HG03139 (cell line): Measurements from ENCODE around the gene RUNDC3A.
A peak's percentile ranks its signal among the peaks of the same experiment; 100 is the strongest.
"Not testable (repeated sequence)": the region's sequence is repeated elsewhere in the genome, so short reads cannot be mapped to it uniquely, and the experiment has no call there.

Source experiments
- ATAC-seq: cut with Tn5 transposase; IDR thresholded peaks from one replicate; pipeline ENCODE4 v1.9.1; 2021; ENCODE audit not compliant: unreplicated experiment

RUNDC3A gene

DNA sequence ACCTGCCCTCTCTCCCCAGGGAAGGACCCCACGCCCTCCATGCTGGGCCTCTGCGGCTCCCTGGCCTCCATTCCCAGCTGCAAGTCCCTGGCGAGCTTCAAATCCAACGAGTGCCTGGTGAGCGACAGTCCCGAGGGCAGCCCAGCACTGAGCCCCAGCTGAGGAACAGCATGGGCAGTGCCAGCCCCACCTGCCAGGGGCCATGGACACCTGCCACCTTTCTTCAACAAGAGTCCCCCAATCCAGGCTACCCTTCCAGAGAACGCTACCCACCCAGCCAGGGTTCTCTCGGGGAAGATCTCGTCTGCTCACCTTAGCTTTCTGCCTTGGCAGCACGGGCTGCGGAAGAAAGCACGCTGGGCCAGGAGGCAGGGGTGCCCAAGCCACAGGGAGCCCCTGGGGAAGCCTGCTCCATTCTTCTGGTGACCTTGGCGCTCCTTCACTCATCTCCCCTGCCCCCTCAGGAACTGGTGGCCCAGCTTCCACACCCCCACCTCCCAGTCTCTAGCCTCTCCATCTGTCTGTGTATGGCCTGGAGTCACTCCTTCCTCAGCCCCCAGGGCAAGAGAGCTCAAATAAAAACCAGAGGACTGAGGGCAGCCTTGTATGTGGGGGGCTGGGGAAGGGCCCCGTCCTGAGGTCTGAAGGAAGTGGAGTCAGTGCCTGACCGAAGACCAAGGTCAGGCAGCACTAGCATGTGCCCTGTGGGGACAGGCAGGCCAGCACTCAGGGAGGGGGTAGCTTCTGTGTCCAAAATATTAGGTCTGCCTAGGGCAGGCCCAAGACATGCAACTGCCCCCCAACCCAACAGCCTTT lies 9.9 kb downstream of the RUNDC3A start:
- no peak for ATAC-seq

DNA sequence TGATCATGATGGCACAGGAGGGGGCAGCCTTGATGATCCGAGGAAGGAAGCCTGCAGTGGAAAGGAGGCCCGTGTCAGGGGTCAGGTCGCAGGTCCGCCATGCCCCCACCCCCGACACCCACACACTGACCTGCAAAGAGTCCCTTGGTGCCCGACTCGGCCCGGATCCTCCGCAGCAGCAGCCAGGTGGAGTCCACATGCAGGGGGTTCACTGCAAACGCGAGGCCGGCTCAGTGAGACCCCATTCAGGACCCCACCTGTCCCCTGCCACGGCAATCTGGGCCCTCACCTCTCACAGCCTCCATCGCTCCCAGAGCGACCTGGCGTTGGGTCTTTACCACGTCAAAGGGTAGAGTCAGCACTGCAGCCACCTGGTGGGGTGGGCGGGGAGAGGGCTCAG lies 11.7 kb downstream of the RUNDC3A start:
- ATAC-seq: no peak

DNA sequence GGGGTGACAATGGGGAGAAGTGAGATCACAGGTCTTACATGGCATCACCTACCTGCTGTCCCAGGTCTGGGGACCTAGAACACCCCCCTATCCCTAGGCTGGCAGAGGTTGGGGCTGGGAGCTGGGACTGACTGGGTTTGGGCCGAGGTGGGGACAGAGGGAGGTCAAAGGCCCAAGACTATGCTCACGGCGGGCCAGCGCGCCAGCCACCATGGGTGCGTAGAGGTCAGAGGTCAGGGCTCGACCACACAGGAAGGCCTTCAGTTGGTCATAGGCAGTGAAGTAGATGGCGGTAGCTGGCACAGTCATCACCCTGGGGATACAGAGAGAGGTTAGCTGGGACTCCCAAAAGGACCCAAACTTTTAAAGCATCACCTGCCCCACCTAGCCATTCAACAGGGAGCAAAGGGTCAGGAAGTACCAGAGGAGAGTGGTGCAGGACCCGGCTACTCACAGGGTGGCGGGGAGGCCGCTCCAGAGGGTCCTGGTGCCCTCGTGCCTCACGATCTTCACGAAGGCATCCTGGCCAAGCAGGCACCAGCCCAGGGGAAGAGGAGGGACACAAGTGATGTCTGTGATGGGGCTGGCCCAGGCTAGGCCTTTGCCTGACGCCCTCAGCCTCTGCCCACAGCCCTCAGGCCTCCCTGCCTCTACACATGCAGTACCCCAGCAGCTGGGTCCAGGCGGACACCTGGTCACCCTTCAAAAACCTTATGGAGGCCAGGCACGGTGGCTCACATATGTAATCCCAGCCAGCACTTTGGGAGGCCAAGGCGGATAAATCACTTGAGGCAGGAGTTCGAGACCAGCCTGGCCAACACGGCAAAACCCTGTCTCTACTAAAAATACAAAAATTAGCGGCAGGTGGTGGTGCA lies 13.1 kb downstream of the RUNDC3A start:
- ATAC-seq: no peak

DNA sequence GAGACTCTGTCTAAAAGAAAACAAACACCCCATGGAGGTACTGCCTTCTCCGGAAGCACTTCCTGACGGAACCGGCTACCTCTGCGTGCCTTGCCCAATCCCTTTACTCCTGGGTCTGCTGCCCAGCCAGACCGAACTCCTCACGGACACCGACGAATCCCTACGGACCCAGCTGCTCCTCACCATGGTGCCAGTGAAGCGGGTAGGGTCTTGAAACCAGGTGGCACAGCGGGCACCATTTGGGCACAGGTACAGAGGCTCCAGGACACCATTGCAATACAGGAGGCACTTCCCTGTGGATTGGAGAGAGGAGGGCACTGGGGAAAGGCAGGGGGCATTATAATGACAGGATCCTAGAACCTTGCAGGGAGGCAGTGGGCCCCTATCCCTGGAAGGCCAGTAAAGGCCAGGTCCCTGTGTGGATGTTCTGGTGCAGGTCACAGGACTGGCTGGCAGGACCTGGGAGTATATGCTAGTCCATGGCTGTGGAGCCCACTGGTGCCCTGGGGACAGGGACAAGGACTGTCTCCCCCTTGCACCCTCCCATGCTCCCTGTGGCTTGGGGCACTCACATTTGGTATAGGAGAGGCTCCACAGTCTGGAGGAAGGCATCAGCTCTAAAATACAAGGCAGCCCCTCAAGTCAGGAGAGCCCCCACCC lies 14.0 kb downstream of the RUNDC3A start:
- ATAC-seq: no peak

DNA sequence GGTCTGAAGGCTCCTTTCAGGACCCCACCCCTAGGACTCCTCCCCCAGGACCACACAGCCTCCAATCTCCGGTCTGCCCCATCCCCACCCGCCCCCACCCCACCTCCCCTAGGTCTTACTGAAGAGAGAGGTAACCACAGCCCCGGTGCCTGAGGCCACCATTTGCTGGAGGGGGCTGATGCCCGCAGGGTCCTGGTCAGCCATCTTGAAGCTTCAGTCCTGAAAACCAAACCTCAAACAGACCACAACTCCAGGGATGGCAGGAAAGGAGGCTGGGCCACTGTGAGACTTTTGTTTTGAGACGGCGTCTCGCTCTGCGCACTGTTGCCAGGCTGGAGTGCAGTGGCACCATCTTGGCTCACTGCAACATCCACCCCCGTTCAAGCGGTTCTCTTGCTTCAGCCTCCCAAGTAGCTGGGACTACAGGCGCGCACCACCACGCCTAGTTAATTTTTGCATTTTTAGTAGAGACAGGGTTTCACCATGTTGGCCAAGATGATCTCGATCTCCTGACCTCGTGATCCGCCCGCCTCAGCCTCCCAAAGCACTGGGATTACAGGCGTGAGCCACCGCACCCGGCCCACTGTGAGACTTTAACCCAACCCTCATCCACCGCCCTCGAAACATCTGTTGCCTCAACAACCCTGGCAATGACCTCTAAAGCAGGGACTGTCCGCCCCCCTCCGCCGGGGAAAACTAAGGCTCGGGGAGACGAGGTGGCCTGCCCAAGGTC lies 15.1 kb downstream of the RUNDC3A start:
- no peak for ATAC-seq

DNA sequence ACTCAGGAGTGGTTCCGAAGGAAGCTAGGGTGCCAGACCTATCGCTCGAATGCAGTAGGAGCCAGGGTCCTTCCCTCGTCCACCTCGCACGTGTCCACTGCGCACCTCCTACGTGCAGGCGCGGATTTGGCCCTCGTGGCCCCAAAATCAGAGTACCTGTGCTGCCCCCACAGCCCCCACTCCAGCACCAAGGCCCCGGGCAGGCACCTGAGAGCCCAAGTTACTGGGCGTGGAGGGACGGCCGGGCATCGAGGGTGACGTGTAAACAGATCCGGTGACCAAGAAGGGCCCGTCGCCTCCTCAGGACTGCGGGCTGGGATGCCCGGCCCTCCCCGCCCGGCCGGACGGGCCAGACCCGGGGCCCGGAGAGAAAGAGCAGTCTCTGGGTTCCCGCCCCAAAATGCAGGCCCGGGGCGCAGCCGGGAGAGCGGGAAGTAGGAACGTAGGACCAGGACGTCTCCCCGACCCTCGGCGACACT lies 15.7 kb downstream of the RUNDC3A start:
- ATAC-seq: no peak

DNA sequence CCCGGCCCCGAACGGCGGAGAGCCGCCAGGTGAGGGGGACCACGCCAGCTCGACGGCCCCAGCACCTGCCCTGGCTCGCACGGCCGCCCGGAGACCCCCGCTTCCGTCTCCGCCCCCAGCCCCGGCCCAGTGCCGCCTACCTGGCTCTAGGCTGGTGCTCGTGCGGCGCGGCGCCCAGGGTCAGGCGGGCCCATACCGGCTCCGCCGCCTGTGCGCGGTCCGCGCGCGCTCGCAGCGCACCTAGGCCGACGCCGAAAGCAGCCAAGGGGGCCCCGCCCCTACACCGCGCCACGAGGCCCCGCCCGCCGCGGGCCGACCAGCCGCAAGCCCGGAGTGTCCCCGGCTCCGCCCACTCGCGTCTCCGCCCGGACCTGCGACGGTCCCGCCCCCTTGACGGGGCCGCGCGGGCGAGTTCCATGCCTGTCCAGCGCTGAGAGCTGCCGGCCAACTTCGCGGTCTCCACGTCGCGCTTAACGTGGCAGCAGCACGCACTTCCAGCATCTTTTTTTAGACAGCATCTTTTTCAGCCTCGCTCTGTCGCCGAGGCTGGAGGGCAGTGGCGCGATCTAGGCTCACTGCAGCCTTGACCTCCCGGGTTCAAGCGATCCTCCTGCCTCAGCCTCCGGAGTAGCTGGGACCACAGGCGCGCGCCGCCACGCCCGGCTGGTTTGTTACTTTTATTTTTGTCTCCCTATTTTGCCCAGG lies 16.3 kb downstream of the RUNDC3A start, which contains the start of gene SLC25A39:
TSS of gene SLC25A39 (minus strand) at position 253 of the 705 bp plus-strand sequence. CDS start 1,261 bp downstream, outside the sequence.
- peak; percentile 56 for ATAC-seq

DNA sequence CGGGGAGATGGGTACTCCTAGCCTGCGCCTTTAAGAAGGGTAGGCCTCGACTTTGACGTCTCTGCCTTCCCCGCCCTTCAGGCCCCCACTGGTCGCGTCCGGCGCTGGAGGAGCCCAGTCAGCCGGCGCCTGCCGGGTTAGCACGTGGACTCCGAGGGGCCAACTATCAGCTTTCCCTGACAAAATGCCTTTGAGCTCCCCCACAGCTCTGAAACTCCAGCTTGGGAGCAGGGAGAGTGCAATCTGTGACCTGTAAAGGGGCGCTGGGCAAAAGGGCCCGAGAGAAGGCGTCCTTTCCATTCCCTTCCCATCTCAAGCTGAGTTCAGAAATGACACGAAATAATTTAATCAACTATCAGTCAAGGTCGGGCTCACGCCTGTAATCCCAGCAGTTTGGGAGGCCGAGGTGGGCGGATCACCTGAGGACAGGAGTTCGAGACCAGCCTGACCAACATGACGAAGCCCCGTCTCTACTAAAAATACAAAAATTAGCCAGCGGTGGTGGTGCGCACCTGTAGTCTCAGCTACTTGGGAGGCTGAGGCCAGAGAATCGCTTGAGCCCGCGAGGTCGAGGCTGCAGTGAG lies 18.6 kb downstream of the RUNDC3A start:
- peak; percentile 37 for ATAC-seq

DNA sequence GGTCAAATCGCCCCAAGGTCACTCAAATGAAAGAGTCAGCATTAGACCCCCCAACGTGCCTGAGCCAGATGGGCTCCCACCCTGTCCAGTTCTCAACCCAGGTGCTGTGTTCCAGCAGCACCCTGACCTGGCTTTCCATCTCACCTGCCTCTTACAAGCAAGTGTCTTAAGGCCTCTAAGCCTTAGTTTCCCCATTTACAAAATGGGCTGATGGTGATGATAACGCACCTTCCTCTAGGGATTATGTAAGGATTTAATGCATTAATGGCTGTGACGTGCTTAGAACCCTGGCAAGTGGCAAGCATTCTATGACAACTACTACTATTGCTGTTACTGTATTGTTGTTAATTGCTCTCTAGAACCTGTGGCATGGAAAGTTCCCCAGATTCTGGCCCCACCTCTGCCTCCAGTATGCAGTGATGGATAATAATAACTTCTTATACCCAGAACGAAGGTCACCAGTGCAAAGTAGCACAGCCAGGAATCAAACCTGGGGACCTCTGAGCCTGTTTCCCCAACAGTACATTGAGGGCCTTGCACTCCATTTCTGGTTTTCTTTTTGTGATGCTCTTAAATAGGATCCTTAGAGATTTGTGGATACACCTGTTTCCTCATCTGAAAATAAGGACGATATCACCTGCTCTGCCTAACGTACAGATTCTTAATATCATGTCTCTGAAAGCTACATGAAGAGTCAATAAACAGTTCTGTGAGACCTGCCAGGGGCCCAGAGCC lies 19.5 kb downstream of the RUNDC3A start:
- no peak for ATAC-seq

DNA sequence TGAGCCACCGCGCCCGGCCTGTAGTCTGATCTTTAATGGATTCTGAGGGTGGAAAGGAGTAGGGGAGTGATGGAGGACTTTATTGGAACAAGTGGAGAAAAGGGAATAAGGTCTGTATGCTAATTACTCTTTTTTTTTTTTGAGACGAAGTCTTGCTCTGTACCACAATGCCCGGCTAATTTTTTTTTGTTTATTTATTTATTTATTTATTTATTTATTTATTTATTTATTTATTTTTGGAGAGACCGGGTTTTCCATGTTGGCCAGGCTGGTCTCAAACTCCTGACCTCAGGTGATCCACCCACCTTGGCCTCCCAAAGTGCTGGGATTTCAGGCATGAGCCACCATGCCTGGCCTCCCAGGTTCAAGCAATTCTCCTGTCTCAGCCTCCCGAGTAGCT lies 21.1 kb downstream of the RUNDC3A start:
- ATAC-seq: not testable (repeated sequence)

DNA sequence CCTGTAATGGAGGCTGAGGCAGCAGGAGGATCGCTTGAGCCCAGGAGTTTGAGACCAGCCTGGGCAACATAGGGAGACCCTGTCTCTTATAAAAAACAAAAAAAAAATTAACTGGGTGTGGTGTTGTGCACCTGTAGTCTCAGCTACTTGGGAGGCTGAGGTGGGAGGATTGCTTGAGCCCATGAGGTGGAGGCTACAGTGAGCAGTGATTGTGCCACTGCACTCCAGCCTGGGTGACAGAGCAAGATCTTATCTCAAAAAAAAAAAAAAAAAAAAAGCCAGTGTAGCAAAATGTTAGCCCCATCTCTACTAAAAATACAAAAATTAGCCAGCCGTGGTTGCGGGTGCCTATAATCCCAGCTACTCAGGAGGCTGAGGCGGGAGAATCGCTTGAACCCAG lies 21.9 kb downstream of the RUNDC3A start:
- not testable (repeated sequence) for ATAC-seq

DNA sequence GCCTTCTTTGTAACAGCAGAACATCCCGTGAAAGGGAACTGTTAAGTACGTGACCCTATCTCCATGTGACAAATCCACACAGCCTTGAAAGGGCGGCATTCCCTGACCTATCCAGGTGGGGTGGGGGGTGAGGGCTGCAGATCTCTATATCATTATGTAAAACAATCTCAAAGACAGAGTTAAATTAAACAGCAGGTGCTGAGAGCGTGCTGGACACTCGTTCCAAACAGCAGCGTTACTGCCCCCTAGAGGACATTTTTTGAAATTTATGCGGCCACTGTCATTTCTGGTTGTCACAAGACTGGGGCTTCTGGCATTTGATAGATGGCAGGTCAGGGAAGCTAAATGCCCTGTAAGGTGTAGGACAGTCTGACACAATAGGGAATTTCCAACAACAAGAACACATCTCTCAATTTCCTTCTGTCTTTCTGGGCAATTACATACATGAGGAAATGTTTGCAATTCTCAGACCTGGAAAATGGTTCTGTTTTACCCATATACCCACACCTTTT lies 22.9 kb downstream of the RUNDC3A start:
- ATAC-seq: no peak

DNA sequence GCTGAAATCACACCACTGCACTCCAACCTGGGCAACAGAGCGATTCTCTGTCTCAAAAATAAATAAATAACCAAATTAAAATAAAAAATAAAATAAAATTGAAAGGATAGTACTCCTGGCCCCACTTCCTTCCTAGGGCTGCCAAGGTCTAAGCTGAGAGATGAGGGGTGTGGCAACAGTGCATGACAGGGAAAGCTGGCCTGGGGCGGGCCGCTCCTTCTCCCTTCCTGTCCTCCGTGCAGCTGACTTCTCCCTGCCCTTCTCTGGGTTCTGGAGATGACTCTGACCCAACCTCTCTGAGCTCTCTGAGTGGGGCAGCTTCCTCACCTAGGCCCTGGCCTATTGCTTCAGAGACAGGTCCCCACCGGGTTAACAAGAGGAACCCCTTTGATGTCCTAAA lies 25.0 kb downstream of the RUNDC3A start:
- no peak for ATAC-seq

DNA sequence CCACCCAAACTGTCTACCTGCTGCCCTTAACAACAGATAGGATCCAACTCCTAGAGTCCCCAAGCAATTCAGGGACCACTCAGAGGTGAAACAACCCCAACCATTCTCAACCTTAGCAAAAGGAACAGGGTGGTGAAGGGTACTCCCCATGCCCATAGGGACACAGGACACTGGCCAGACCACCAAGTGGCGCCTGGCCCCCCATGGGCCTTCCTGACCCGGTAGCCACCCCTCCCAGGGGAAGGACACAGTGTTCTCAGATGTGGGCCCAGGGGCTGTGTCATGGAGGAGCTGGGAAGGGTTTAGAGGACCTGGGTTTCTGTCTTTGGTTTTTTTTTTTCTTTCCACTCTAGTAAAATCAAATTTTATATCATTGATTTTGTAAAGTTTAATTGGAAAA lies 25.9 kb downstream of the RUNDC3A start:
- ATAC-seq: no peak

DNA sequence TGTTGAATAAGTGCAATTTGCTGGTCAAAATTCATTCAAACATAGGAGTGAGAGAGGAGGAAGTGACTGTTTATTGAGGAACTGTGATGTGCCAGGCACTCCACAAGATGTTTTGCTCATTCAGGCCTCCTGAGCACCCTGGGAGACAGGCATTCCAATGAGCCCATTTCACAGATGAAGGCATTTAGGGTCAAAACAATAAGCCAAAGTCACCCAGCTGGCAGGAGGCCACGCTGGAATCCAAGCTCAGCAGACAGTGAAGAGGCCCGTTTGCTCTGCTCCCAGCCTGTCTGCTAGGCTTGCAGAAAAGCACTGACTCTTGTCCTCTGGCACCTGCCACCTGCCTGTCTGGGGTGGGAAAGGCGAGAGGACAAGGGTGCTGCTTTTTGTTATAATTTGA lies 26.3 kb downstream of the RUNDC3A start:
- ATAC-seq: no peak

DNA sequence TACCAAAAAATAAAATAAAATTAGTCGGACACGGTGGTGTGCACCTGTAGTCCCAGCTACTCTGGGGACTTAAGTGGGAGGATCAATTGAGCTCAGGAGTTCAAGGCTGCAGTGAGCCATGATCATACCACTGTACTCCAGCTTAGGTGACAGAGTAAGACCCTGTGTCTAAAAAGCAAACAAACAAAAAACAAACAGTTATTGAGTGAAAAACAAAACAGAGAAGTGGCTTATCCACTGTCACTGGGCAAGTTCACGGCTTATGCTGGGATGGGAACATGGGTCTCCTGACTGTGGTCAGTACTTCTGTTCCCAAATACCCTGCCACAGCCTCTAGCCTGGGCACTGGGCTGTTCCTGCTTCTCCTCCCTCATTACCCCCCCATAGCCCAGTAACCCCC lies 27.2 kb downstream of the RUNDC3A start:
- no peak for ATAC-seq

DNA sequence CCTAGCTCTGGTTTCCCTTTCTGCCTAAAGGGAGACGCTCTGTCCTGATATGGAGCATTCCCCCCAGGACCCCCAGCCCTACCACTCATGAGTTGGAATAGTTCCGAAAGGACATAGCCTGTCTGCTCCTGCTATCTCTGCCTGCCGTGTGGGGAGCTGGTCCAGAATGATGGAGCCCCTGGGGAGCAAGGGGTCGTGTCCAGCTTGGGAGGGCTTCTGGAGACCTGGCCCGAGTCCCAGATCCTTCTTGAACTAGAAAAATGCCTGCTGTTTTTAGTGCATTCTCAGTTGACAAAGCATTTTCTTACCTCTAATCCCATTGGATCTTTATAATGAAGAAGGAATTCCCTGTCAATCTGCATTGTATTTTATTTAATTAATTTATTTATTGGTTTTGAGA lies 27.6 kb downstream of the RUNDC3A start:
- no peak for ATAC-seq

DNA sequence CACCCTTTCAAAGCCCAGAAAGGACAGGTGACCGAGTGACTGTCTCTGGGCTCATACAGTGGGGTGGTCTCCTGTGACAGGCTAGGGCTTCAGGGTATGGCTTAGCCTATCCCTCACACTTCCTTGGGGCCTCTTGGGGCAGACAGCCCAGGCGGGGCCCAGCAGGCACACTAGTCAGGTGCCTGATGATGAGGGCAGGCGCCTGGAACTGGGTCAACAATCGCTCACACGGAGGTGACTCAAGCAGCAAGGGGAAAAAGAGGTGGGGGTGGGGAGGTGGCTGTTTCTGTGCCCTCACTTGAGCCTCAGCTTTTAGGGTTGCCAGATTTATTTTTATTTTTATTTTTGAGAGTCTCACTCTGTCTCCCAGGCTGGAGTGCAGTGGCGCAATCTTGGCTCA lies 30.3 kb downstream of the RUNDC3A start:
- no peak for ATAC-seq

DNA sequence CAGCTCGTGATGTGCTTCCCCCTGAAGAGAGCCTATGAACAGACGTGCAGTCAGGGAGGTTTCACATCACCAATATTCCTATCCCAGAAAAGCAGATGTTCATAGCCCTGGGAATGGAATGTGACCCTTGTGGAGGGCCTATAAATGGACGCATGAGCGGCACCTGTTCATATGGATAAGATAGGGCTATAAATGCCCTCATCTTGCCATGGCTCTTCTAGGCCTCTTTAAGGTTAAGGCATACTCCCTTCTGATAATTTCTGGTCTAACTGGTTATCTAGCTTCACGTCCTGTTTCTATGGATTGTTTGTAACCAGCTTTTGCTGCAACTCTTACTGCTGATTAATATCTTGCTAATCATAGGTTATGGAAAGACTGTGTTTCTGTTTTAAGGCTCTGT lies 32.2 kb downstream of the RUNDC3A start:
- not testable (repeated sequence) for ATAC-seq
